ENCODE measurements around the gene TOMM20. TPM values are rescaled to one million over a fixed set of nuclear protein-coding genes. Genes with fewer than 3 reads are reported as not detected.

The TOMM20 gene
- 154 TPM for total RNA-seq

DNA sequence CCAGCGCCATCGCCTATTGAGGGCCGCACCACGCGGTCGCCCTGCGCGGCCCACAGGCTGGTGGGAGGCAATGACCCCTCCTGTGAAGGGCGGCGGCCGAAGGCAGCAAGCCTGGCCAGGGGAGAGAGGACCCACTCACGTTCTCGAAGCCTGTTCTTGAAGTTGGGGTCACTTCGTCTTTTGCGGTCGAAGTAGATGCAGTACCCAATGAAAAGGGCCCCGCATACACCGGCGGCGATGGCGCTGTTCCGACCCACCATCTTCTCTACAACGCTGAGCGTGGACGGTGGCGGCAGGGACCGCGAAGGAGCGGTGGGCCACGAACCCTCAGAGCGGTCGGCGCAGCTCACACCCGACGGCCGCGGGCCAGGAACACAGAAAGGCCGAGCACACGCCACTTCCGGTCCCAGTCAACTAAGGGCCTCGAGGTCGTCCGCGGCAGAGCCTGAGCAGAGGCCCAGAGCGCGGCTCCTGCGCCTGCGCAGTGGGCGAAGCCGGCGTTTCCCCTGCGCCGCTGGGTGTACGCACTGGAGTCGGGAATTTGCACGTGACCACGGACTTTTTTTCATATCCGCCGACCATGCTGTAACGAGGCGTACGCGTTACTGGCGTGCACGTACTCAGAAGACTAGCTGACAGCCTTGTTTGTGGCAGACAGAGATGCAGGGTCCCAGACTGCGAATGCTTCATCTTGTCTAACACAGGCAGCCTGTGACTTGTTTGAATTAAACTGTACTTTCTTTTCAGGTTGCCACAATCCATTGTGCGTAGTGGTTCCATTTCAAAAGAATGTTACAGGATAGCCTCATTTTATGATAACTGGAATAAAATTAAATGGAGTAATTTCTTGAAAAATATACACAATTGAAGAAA, at the start of gene TOMM20:
TSS of gene TOMM20 (minus strand) at position 382 of the 873 bp plus-strand sequence. CDS start at position 260, 122 bp downstream.

DNA sequence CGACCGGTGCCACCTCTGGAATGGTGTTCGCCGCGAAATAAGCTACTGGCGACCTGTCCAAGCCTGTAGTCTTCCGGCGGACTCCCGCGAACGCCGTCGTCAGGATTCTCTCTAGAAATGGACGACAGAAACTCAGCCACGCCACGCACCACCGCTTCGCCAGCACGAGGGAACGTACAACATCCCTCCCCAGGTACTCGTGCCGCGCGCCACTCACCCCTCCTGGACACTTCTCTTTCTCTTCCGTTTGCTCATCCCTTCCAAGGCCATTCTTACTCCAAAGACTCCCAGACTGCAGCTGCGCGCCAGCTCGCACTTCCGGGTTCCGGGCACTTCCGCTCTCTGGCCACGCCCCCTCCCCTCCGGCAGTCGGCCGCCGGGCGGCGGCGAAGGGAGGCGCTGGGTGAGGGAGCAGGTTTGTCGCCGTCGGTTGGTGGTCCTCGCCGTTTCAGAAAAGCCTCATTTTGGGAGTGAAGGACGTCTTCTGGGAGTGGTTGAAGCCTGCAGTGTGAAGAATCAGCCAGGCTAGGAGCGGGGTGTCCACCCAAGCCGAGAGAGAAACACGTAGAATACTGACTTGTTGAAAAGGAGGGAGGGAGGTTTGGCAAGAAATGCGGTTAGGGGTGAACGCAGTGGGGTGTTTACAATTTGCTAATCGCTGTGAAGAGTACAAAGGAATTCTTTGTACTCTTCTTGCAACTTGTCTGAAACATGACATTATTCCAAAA, 32.5 kb upstream of the TOMM20 start, which contains the start of gene RBM34:
TSS of gene RBM34 (minus strand) at position 294 of the 728 bp plus-strand sequence. CDS start at position 270, 24 bp downstream.

Small RNAs within 50 kb of the gene (small RNA-seq; reads per million reads assigned to genes)
- not detected for gene AL732292.1
- gene SNORA14B, result 9.8 reads per million, percentile 93 among the genes with 10 or more reads in this experiment

Other genes starting within 250 kb of the TOMM20 start
- 65.3 TPM for gene RBM34, start 32.4 kb upstream of the TOMM20 start, total RNA-seq
- 67.4 TPM for gene ARID4B, start 199.3 kb upstream of the TOMM20 start, total RNA-seq
- gene GGPS1, start 199.7 kb upstream of the TOMM20 start, total RNA-seq, result 33.9 TPM
- 36.0 TPM for gene TBCE, start 238.6 kb upstream of the TOMM20 start, total RNA-seq

Data from diencephalon (tissue), 1 donor.